Measurements from ENCODE around the gene LRRC4C.

Gene LRRC4C

GRCh38 chr11:40323241-40323640 is 1136.2 kb downstream of the LRRC4C start:
- no peak overlapping the region for H3K4me3 ChIP-seq (ENCODE audit: low read depth, low read length)
- no peaks in the 10 kb centered on the region for H3K36me3 ChIP-seq (ENCODE audit: control insufficient read depth, insufficient read depth, low read length)
- H3K27ac ChIP-seq (ENCODE audit: low read depth, low read length) = no peak overlapping the region
- no peak overlapping the region for H3K9ac ChIP-seq (ENCODE audit: low read length)
- H3K9me3 ChIP-seq (ENCODE audit: control insufficient read depth, insufficient read depth, low read depth, low read length) = no peaks in the 10 kb centered on the region
- H3K27me3 ChIP-seq (ENCODE audit: control insufficient read depth, insufficient read depth, low read length) = no peaks in the 10 kb centered on the region
- no peaks in the 10 kb centered on the region for H3K4me1 ChIP-seq (ENCODE audit: control insufficient read depth, insufficient read depth, low read length)

GRCh38 chr11:40321537-40321936 is 1137.9 kb downstream of the LRRC4C start:
- Histone ChIP-seq H3K4me1 (ENCODE audit: control insufficient read depth, insufficient read depth, low read length) (no peaks in the 10 kb centered on the region), H3K27ac (ENCODE audit: low read depth, low read length) (no peak overlapping the region)

GRCh38 chr11:40316171-40316570 is 1143.3 kb downstream of the LRRC4C start:
- no peak overlapping the region for H3K9ac ChIP-seq (ENCODE audit: low read length)
- H3K27me3 ChIP-seq (ENCODE audit: control insufficient read depth, insufficient read depth, low read length) = no peaks in the 10 kb centered on the region
- no peaks in the 10 kb centered on the region for H3K9me3 ChIP-seq (ENCODE audit: control insufficient read depth, insufficient read depth, low read depth, low read length)
- H3K4me3 ChIP-seq (ENCODE audit: low read depth, low read length) = no peak overlapping the region
- H3K27ac ChIP-seq (ENCODE audit: low read depth, low read length) = no peak overlapping the region
- no peaks in the 10 kb centered on the region for H3K4me1 ChIP-seq (ENCODE audit: control insufficient read depth, insufficient read depth, low read length)
- H3K36me3 ChIP-seq (ENCODE audit: control insufficient read depth, insufficient read depth, low read length) = no peaks in the 10 kb centered on the region

More at GRCh38 chr11:40321537-40321936, 1137.9 kb downstream of the LRRC4C start:
- no peak overlapping the region for H3K4me3 ChIP-seq (ENCODE audit: low read depth, low read length)
- no peaks in the 10 kb centered on the region for H3K9me3 ChIP-seq (ENCODE audit: control insufficient read depth, insufficient read depth, low read depth, low read length)
- H3K36me3 ChIP-seq (ENCODE audit: control insufficient read depth, insufficient read depth, low read length) = no peaks in the 10 kb centered on the region
- no peaks in the 10 kb centered on the region for H3K27me3 ChIP-seq (ENCODE audit: control insufficient read depth, insufficient read depth, low read length)
- H3K9ac ChIP-seq (ENCODE audit: low read length) = no peak overlapping the region

- H3K27me3 ChIP-seq (ENCODE audit: control insufficient read depth, insufficient read depth, low read length) = no peaks in the 10 kb centered on the region
- no peaks in the 10 kb centered on the region for H3K36me3 ChIP-seq (ENCODE audit: control insufficient read depth, insufficient read depth, low read length)
- no peak overlapping the region for H3K27ac ChIP-seq (ENCODE audit: low read depth, low read length)
- H3K9me3 ChIP-seq (ENCODE audit: control insufficient read depth, insufficient read depth, low read depth, low read length) = no peaks in the 10 kb centered on the region
- no peak overlapping the region for H3K4me3 ChIP-seq (ENCODE audit: low read depth, low read length)
- no peaks in the 10 kb centered on the region for H3K4me1 ChIP-seq (ENCODE audit: control insufficient read depth, insufficient read depth, low read length)
- H3K9ac ChIP-seq (ENCODE audit: low read length) = no peak overlapping the region
These were observed 1144.3 kb downstream of the LRRC4C start for GRCh38 chr11:40315122-40315521.

GRCh38 chr11:40314327-40314726 is 1145.1 kb downstream of the LRRC4C start:
- no peak overlapping the region for H3K4me3 ChIP-seq (ENCODE audit: low read depth, low read length)
- H3K27ac ChIP-seq (ENCODE audit: low read depth, low read length) = no peak overlapping the region
- H3K4me1 ChIP-seq (ENCODE audit: control insufficient read depth, insufficient read depth, low read length) = no peaks in the 10 kb centered on the region
- no peaks in the 10 kb centered on the region for H3K9me3 ChIP-seq (ENCODE audit: control insufficient read depth, insufficient read depth, low read depth, low read length)
- no peak overlapping the region for H3K9ac ChIP-seq (ENCODE audit: low read length)
- H3K36me3 ChIP-seq (ENCODE audit: control insufficient read depth, insufficient read depth, low read length) = no peaks in the 10 kb centered on the region
- H3K27me3 ChIP-seq (ENCODE audit: control insufficient read depth, insufficient read depth, low read length) = no peaks in the 10 kb centered on the region

- H3K9me3 ChIP-seq (ENCODE audit: control insufficient read depth, insufficient read depth, low read depth, low read length) = no peaks in the 10 kb centered on the region
- no peaks in the 10 kb centered on the region for H3K36me3 ChIP-seq (ENCODE audit: control insufficient read depth, insufficient read depth, low read length)
- H3K27me3 ChIP-seq (ENCODE audit: control insufficient read depth, insufficient read depth, low read length) = no peaks in the 10 kb centered on the region
- no peak overlapping the region for H3K4me3 ChIP-seq (ENCODE audit: low read depth, low read length)
- no peaks in the 10 kb centered on the region for H3K4me1 ChIP-seq (ENCODE audit: control insufficient read depth, insufficient read depth, low read length)
- no peak overlapping the region for H3K27ac ChIP-seq (ENCODE audit: low read depth, low read length)
- H3K9ac ChIP-seq (ENCODE audit: low read length) = no peak overlapping the region
These were observed 1152.4 kb downstream of the LRRC4C start for GRCh38 chr11:40306938-40307548.

GRCh38 chr11:40302669-40303068 is 1156.8 kb downstream of the LRRC4C start:
- H3K4me1 ChIP-seq (ENCODE audit: control insufficient read depth, insufficient read depth, low read length) = no peaks in the 10 kb centered on the region
- H3K36me3 ChIP-seq (ENCODE audit: control insufficient read depth, insufficient read depth, low read length) = no peaks in the 10 kb centered on the region
- no peak overlapping the region for H3K27ac ChIP-seq (ENCODE audit: low read depth, low read length)
- no peaks in the 10 kb centered on the region for H3K27me3 ChIP-seq (ENCODE audit: control insufficient read depth, insufficient read depth, low read length)
- H3K9ac ChIP-seq (ENCODE audit: low read length) = no peak overlapping the region
- H3K4me3 ChIP-seq (ENCODE audit: low read depth, low read length) = no peak overlapping the region
- H3K9me3 ChIP-seq (ENCODE audit: control insufficient read depth, insufficient read depth, low read depth, low read length) = no peaks in the 10 kb centered on the region

GRCh38 chr11:40295466-40295865 is 1164.0 kb downstream of the LRRC4C start:
- no peaks in the 10 kb centered on the region for H3K9me3 ChIP-seq (ENCODE audit: control insufficient read depth, insufficient read depth, low read depth, low read length)
- H3K27ac ChIP-seq (ENCODE audit: low read depth, low read length) = no peak overlapping the region
- H3K4me3 ChIP-seq (ENCODE audit: low read depth, low read length) = no peak overlapping the region
- H3K27me3 ChIP-seq (ENCODE audit: control insufficient read depth, insufficient read depth, low read length) = peaks cover 25% of the 10 kb centered on the region
- no peaks in the 10 kb centered on the region for H3K36me3 ChIP-seq (ENCODE audit: control insufficient read depth, insufficient read depth, low read length)
- H3K4me1 ChIP-seq (ENCODE audit: control insufficient read depth, insufficient read depth, low read length) = no peaks in the 10 kb centered on the region
- no peak overlapping the region for H3K9ac ChIP-seq (ENCODE audit: low read length)

- Histone ChIP-seq H3K9ac (ENCODE audit: low read length) (no peak overlapping the region), H3K9me3 (ENCODE audit: control insufficient read depth, insufficient read depth, low read depth, low read length) (no peaks in the 10 kb centered on the region), H3K27me3 (ENCODE audit: control insufficient read depth, insufficient read depth, low read length) (peaks cover 32% of the 10 kb centered on the region), H3K4me3 (ENCODE audit: low read depth, low read length) (no peak overlapping the region), H3K27ac (ENCODE audit: low read depth, low read length) (no peak overlapping the region), H3K36me3 (ENCODE audit: control insufficient read depth, insufficient read depth, low read length) (no peaks in the 10 kb centered on the region), H3K4me1 (ENCODE audit: control insufficient read depth, insufficient read depth, low read length) (0 out of 2 replicates have a peak, but pooled peaks cover 3% of the 10 kb centered on the region)
These were observed 1164.7 kb downstream of the LRRC4C start for GRCh38 chr11:40294741-40295140.

- Histone ChIP-seq H3K36me3 (ENCODE audit: control insufficient read depth, insufficient read depth, low read length) (no peaks in the 10 kb centered on the region), H3K27ac (ENCODE audit: low read depth, low read length) (no peak overlapping the region), H3K4me1 (ENCODE audit: control insufficient read depth, insufficient read depth, low read length) (peaks cover 7% of the 10 kb centered on the region), H3K9ac (ENCODE audit: low read length) (no peak overlapping the region), H3K9me3 (ENCODE audit: control insufficient read depth, insufficient read depth, low read depth, low read length) (no peaks in the 10 kb centered on the region), H3K4me3 (ENCODE audit: low read depth, low read length) (peak overlapping the region; percentile 81; the same call in 1 of the 2 replicates), H3K27me3 (ENCODE audit: control insufficient read depth, insufficient read depth, low read length) (peaks cover 36% of the 10 kb centered on the region)
These were observed 1165.1 kb downstream of the LRRC4C start for GRCh38 chr11:40294349-40294735.

GRCh38 chr11:40293655-40294348 is 1165.7 kb downstream of the LRRC4C start:
- peaks cover 41% of the 10 kb centered on the region for H3K27me3 ChIP-seq (ENCODE audit: control insufficient read depth, insufficient read depth, low read length)
- peaks cover 11% of the 10 kb centered on the region for H3K4me1 ChIP-seq (ENCODE audit: control insufficient read depth, insufficient read depth, low read length)
- H3K27ac ChIP-seq (ENCODE audit: low read depth, low read length) = no peak overlapping the region
- H3K9me3 ChIP-seq (ENCODE audit: control insufficient read depth, insufficient read depth, low read depth, low read length) = no peaks in the 10 kb centered on the region
- peak overlapping the region; percentile 81 for H3K4me3 ChIP-seq (ENCODE audit: low read depth, low read length)
- H3K9ac ChIP-seq (ENCODE audit: low read length) = peak overlapping the region; percentile 69
- H3K36me3 ChIP-seq (ENCODE audit: control insufficient read depth, insufficient read depth, low read length) = no peaks in the 10 kb centered on the region

Measured in HUES6 (cell line).